ENCODE data around the gene TREX2. TPM values are rescaled to one million over a fixed set of nuclear protein-coding genes. Genes with fewer than 3 reads are reported as not detected.
"Not testable (repeated sequence)": the region's sequence is repeated elsewhere in the genome, so short reads cannot be mapped to it uniquely, and the experiment has no call there.

TREX2 gene
- polyA plus RNA-seq, 4 donors, result 0.27 to 0.92 (median 0.61) TPM

- no peak for DNase-seq (ENCODE audit: low read depth in 4 of 4, low spot score in 2 of 4)
These were observed 35.0 kb downstream of the TREX2 start for GRCh38 chrX:153410888-153411254.

GRCh38 chrX:153410373-153410772 lies 35.5 kb downstream of the TREX2 start:
- DNase-seq (ENCODE audit: low read depth in 4 of 4, low spot score in 2 of 4), result no peak

GRCh38 chrX:153409414-153410101 lies 36.3 kb downstream of the TREX2 start:
- no peak for DNase-seq (ENCODE audit: low read depth in 4 of 4, low spot score in 2 of 4)

GRCh38 chrX:153408871-153409351 lies 36.9 kb downstream of the TREX2 start:
- no peak for DNase-seq (ENCODE audit: low read depth in 4 of 4, low spot score in 2 of 4)

GRCh38 chrX:153408221-153408721 lies 37.6 kb downstream of the TREX2 start:
- DNase-seq (ENCODE audit: low read depth in 4 of 4, low spot score in 2 of 4), result no peak

GRCh38 chrX:153407736-153408135 lies 38.1 kb downstream of the TREX2 start:
- no peak for DNase-seq (ENCODE audit: low read depth in 4 of 4, low spot score in 2 of 4)

- no peak for DNase-seq (ENCODE audit: low read depth in 4 of 4, low spot score in 2 of 4)
These were observed 39.0 kb downstream of the TREX2 start for GRCh38 chrX:153406903-153407302.

GRCh38 chrX:153406011-153406410 lies 39.8 kb downstream of the TREX2 start:
- no peak for DNase-seq (ENCODE audit: low read depth in 4 of 4, low spot score in 2 of 4)

- DNase-seq (ENCODE audit: low read depth in 4 of 4, low spot score in 2 of 4), result no peak
These were observed 40.4 kb downstream of the TREX2 start for GRCh38 chrX:153405426-153405825.

- DNase-seq (ENCODE audit: low read depth in 4 of 4, low spot score in 2 of 4), result not testable (repeated sequence)
These were observed 41.5 kb downstream of the TREX2 start for GRCh38 chrX:153404333-153404732.

- DNase-seq (ENCODE audit: low read depth in 4 of 4, low spot score in 2 of 4), result no peak
These were observed 44.6 kb downstream of the TREX2 start, which contains the start of gene PNMA6E for GRCh38 chrX:153401133-153401764. Gene PNMA6E (minus strand): TSS chrX:153401350. CDS start chrX:153398849, 2,501 bp downstream.

- DNase-seq (ENCODE audit: low read depth in 4 of 4, low spot score in 2 of 4), result no peak
These were observed 45.4 kb downstream of the TREX2 start for GRCh38 chrX:153400146-153401132.

- no peak for DNase-seq (ENCODE audit: low read depth in 4 of 4, low spot score in 2 of 4)
These were observed 47.4 kb downstream of the TREX2 start for GRCh38 chrX:153398275-153398960.

- DNase-seq (ENCODE audit: low read depth in 4 of 4, low spot score in 2 of 4), result no peak
These were observed 48.4 kb downstream of the TREX2 start for GRCh38 chrX:153397256-153397960.

- DNase-seq (ENCODE audit: low read depth in 4 of 4, low spot score in 2 of 4), result no peak
These were observed 49.3 kb downstream of the TREX2 start for GRCh38 chrX:153396320-153397195.

GRCh38 chrX:153395613-153396319 lies 50.1 kb downstream of the TREX2 start:
- no peak for DNase-seq (ENCODE audit: low read depth in 4 of 4, low spot score in 2 of 4)

GRCh38 chrX:153394612-153395011 lies 51.2 kb downstream of the TREX2 start:
- no peak for DNase-seq (ENCODE audit: low read depth in 4 of 4, low spot score in 2 of 4)
